ENCODE results near the gene WDR75. TPM values are rescaled to one million over a fixed set of nuclear protein-coding genes. Genes with fewer than 3 reads are reported as not detected.

WDR75 gene
- total RNA-seq, 4 donors from 2014 or later: 37.7 to 48.8 (median 42.2) TPM

DNA sequence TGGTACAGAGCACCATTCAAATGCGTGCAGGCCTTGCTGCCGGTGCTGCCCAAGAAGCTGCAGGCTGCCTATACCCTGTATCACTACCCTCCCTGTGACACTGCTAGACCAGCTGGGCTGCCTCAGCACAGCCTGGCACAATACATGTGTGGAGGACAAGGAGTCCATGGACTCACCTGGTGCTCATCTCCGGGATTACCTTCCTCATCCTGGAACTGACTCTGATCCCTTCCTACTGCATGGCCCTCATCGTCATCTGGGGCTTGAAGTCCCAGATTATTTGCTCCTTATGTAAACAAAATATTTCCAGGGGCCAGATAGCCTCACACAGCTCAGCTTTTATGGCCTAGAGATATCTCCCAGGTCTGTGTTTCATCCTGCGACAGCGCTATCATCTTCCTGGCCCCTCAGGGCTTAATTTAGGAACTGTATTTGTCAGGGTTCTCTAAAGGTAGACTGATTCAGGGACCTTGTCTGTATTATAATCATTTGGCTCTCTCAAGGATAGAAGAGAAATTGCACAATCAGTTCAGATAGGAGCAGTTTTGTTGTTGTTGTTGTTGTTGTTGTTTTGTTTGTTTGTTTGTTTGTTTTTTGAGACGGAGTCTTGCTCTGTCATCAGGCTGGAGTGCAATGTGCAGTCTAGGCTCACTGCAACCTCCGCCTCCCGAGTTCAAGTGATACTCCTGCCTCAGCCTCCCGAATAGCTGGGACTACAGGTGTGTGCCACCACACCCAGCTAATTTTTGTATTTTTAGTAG is 42.9 kb downstream of the WDR75 start:
- TF ChIP-seq CTCF (IDR thresholded peaks at IDR 0.05; ENCODE audit: low read depth): no peak

DNA sequence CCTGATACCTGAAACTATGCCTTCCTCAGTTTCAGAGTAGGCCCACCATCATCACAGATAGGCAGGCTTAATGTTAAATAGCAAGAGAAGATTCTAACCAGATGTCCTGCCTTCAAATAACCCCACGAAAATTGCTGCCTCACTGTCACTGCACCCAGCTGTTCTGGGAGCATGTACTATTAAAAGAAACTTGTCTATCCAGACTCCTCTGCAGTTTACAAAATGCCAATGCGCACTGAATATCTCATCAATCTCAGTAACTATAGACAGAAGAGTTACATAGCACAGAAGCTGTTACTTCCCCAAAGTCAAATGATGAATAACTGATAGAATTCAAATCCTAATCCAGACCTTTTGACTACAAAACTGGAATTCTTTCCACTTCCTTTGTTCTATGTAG is 43.9 kb downstream of the WDR75 start:
- no peak for TF ChIP-seq CTCF (IDR thresholded peaks at IDR 0.05; ENCODE audit: low read depth)

DNA sequence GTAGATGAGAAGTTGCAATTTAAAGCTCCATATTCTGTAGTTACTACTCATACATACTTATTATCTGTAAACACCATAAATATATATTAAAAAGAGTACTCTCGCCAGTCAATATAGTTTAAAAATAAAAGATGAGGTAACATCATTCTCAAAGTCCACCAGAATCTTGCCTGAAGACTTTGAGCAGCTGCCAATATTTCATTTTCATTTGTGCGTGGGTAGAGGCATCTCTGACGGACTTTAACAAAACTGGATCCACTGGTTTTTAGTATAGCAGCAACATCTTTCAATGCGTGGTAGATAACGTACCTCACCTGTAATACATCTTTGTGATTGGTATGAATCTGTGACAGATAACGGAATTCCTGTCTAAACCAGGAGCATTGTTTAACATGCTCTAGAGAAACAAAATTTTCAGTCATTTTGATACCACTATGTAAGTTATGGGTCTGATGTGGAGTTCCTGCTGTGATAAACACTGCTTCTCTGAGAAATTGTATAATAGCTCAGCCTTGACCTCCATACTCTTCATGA is 45.0 kb downstream of the WDR75 start:
- no peak for TF ChIP-seq CTCF (IDR thresholded peaks at IDR 0.05; ENCODE audit: low read depth)

- TF ChIP-seq CTCF (IDR thresholded peaks at IDR 0.05; ENCODE audit: low read depth): no peak
These were observed 46.2 kb downstream of the WDR75 start for GRCh38 chr2:189487283-189488007.

GRCh38 chr2:189488008-189488310 is 46.7 kb downstream of the WDR75 start:
- no peak for TF ChIP-seq CTCF (IDR thresholded peaks at IDR 0.05; ENCODE audit: low read depth)

- no peak for TF ChIP-seq CTCF (IDR thresholded peaks at IDR 0.05; ENCODE audit: low read depth)
These were observed 51.2 kb downstream of the WDR75 start for GRCh38 chr2:189492451-189492850.

GRCh38 chr2:189498205-189498604 is 56.9 kb downstream of the WDR75 start:
- TF ChIP-seq CTCF (IDR thresholded peaks at IDR 0.05; ENCODE audit: low read depth): no peak
